ENCODE data around the gene CDKN2B.

Gene CDKN2B

DNA sequence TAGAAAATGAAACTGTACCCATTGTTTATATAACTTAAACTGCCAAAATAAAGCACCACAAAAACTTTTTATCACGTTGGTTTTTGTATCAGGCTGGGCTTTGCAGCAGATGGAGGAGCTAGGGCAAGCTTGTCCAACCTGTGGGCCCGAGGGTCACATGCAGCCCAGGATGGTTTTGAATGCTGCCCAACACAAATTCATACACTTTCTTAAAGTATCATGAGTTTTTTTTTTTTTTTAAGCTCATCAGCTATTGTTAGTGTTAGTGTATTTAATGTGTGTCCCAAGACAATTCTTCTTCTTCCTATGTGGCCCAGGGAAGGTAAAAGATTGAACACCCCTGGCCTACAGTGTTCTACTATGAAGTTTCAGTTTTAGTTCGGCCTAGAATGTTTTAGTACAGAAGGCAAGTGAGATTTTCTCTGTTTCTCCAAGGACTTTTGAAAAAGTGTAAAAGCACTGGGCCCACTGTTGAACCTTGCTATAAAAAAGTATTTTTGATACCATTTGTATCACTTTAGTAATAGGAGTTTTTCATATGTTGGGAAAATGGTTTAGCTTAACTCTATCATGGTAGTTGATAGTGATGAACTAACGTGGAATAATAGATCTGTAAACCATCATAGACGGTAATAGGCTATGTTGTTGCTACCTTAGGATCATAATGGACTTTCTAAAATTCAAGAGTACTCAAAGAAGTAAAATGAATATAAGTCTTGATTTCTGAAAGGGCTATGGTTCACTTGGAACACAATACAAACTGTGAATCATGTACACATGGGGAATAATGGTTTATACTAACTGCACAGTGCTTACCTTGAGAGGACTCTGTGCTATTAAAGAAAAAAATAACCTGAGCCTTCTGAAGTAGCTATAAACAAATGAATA lies 17.8 kb downstream of the CDKN2B start:
- no peak for DNase-seq (ENCODE audit: low read depth)
- peak overlapping the region; percentile 75 for H3K4me3 ChIP-seq (ENCODE audit: low read length)
- TF ChIP-seq, protein P1, sequence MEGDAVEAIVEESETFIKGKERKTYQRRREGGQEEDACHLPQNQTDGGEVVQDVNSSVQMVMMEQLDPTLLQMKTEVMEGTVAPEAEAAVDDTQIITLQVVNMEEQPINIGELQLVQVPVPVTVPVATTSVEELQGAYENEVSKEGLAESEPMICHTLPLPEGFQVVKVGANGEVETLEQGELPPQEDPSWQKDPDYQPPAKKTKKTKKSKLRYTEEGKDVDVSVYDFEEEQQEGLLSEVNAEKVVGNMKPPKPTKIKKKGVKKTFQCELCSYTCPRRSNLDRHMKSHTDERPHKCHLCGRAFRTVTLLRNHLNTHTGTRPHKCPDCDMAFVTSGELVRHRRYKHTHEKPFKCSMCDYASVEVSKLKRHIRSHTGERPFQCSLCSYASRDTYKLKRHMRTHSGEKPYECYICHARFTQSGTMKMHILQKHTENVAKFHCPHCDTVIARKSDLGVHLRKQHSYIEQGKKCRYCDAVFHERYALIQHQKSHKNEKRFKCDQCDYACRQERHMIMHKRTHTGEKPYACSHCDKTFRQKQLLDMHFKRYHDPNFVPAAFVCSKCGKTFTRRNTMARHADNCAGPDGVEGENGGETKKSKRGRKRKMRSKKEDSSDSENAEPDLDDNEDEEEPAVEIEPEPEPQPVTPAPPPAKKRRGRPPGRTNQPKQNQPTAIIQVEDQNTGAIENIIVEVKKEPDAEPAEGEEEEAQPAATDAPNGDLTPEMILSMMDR (conservative IDR thresholded peaks at IDR 0.05; ENCODE audit: low read depth, low read length) = no peak

DNA sequence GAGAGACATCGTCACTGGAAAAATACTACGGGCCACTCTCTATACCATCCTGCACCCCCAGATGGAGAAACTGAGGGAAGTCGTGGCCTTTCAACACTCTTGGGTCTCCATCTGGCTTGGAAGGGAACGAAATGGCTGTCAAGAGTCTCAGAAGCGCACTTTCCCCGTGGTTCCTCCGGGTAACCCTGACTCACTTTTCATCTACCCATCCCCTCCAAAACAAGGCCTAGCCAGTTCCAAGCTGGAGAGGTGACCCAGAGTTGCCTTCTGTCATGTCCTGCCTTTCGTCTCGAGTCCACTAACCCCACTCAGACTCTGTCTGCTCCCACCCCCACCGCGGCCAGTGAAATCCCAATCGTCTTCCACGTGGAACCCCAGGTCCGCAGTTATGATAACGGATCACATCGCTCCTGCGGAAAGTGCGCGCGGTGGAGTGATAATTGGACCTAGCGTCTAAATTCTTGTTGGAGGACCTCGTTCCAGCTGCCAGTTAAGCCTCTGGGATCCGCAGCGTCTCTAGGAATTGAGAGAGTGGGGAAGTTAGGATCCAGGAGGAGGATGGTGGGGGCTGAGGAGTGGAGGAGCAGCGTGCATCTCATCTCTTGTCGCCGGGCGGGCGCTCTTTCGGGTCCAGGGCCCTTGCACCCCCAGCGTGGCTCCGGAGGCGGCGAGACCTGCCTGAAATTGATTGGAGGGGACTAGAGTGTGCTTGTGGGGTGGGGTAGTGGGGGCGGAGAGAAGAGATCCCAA lies 19.5 kb downstream of the CDKN2B start:
- no peak for DNase-seq (ENCODE audit: low read depth)
- peak overlapping the region; percentile 8 for H3K4me3 ChIP-seq (ENCODE audit: low read length)
- TF ChIP-seq, protein P1 (conservative IDR thresholded peaks at IDR 0.05; ENCODE audit: low read depth, low read length) = no peak

DNA sequence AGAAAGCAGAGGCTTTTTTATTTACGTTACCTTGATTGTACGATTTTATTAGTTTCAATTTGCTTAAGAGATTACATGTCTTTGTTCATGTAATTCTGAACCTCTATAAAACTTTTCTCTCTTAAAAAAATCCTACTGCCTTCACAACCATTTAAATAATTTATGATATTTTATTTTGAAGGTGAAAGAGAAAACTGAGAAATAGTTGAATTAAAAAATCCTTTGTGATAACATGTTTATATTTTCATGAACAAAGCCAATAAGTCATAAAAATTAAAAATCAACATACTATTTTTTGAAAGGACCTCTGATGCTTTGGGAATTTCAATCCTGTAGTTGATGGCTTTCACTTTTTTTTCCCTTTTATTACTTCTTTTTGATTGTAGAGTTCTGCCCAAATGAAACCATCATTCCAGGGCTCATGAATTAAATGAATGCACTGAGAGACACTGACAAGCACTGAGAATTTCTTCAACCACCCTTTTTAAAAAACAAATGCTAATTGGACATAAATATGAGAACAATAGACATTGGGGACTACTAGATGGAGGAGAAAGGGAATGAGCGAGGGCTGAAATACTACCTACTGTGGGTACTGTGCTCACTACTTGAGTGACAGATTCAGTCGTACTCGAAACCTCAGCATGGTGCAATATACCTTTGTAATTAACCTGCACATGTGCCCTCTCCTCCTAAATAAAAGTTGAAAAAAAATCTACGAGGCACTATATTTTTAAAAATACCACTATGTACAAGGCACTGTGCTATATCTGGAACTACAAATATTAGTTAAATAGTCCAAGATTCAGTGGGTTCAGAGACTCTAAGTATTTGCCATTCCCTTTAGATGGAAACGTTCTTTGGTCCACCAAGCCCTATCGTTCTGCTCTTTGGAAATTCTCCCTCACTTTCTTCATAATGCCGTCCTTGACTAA lies 20.8 kb downstream of the CDKN2B start:
- TF ChIP-seq, protein P1 (conservative IDR thresholded peaks at IDR 0.05; ENCODE audit: low read depth, low read length) = no peak
- no peak overlapping the region for H3K4me3 ChIP-seq (ENCODE audit: low read length)
- DNase-seq (ENCODE audit: low read depth) = no peak

DNA sequence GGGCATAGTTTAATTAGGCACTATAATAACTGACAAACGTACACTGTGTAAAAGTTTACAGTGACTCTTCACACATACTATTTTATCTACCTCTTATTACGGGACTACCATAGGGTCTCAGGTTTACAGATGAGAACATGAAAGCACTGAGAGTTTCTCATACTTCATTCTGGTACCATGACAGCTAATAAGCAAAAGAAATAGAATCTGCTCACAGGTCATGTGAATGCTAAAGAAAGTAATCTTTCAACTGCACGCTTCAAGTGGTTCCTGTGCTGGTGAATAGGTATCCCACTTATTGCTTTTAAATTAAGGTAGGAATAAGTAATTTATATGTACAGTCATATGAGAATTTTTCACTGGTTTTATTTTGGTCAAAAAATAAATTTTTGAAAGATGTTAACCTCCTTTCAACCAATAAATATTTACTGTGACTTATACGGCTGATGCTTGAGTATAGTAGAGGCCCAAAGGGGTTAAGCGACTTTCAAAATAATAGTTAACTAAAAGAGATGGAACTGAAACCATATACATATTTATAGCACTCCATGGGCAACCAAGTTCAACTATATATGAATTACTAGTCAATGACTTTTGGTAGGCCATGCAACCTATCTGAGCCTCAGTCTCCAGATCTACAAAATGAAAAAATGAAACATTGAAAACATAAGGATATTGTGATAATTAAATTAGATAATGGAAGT lies 23.0 kb downstream of the CDKN2B start:
- no peak overlapping the region for H3K4me3 ChIP-seq (ENCODE audit: low read length)
- TF ChIP-seq, protein P1 (conservative IDR thresholded peaks at IDR 0.05; ENCODE audit: low read depth, low read length) = no peak
- no peak for DNase-seq (ENCODE audit: low read depth)

DNA sequence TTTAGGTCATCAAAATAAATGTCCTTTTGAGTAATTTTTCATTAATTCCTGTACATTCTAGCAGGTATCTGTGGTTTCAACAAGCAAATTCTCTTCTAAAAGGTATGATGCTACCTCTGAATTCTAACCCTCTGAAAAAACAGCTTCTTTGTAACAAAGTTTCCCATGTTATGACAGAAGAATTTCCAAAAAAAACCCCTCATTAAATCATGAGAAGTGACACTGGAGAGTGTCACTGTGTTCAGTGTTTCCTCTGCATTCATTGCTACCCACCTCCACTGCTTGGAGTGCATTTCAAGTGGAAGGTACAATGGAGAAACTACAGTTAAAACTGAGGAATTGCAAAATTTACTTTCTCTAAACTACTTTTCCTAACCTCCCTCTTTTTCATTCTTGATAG lies 25.0 kb downstream of the CDKN2B start:
- TF ChIP-seq, protein P1 (conservative IDR thresholded peaks at IDR 0.05; ENCODE audit: low read depth, low read length) = no peak
- DNase-seq (ENCODE audit: low read depth) = no peak
- no peak overlapping the region for H3K4me3 ChIP-seq (ENCODE audit: low read length)

DNA sequence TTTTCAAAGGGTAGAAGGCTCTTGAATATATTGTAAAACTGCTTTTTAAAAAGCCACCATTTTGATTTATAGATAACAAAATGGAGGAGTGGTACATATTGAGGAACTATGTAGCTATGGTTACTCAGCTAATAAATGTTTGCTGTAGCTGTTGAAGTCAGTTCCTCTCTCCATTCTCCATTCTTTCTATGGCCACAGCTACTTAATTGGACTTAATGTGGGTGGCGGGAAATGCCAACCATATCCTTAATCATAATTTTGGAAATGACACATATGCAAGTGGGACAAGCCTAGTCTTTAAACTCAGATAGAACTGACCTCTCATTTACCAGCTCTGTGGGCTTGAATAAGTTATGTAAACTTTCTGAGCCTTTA lies 25.6 kb downstream of the CDKN2B start:
- TF ChIP-seq, protein P1 (conservative IDR thresholded peaks at IDR 0.05; ENCODE audit: low read depth, low read length) = no peak
- no peak overlapping the region for H3K4me3 ChIP-seq (ENCODE audit: low read length)
- no peak for DNase-seq (ENCODE audit: low read depth)
